PC-3 (cell line): ENCODE data around the gene MAP2K4. TPM values are rescaled to one million over a fixed set of nuclear protein-coding genes. Genes with fewer than 3 reads are reported as not detected.

ENCODE experiments used
- ATAC-seq: fragments of 200-7000 bp; cut with Tn5 transposase; 2 replicates; pipeline ENCODE4 v1.9.1; 2020; ENCODE audit warnings: mild to moderate bottlenecking, moderate library complexity
- BruUV-seq: library from RNA; stranded (reverse); fragments of 400-500 nt; replicated peaks from 2 replicates; lab custom pipeline; 2021; lab: Mats Ljungman, UMichigan
- CTCF ChIA-PET: fragments of 300-600 bp; sonication (Branson Sonifier 250); formaldehyde crosslinking; loops from one replicate; lab custom pipeline; 2022; ENCODE audit warnings: antibody characterized with exemption; lab: Charles Lee
- POLR2A ChIA-PET: fragments of 300-600 bp; sonication (Branson Sonifier 250); formaldehyde crosslinking; loops from one replicate; lab custom pipeline; 2022; ENCODE audit warnings: antibody characterized with exemption; ENCODE audit not compliant: unreplicated experiment; lab: Charles Lee
- DNase-seq: peaks from one replicate; pipeline ENCODE4 v3.0.0-alpha.2; 2015
- H2AFZ ChIP-seq: fragments of 300-600 bp; sonication (generic); 2 replicates; pipeline ENCODE4 v1.6.0; 2016; ENCODE audit warnings: antibody characterized with exemption, low read length
- H3F3A ChIP-seq: fragments of 300-600 bp; sonication (generic); one replicate; pipeline ENCODE4 v1.6.0; 2017; ENCODE audit warnings: antibody characterized with exemption, low read length, control low read depth, mild to moderate bottlenecking; ENCODE audit not compliant: unreplicated experiment
- H3K27ac ChIP-seq: fragments of 300-600 bp; sonication (generic); 2 replicates; pipeline ENCODE4 v1.5.1; 2016; ENCODE audit warnings: mild to moderate bottlenecking, low read length
- H3K27me3 ChIP-seq: fragments of 300-600 bp; sonication (generic); 2 replicates; pipeline ENCODE4 v1.6.1; 2016; ENCODE audit warnings: low read length, mixed read lengths
- H3K36me3 ChIP-seq: fragments of 300-600 bp; sonication (generic); 2 replicates; pipeline ENCODE4 v1.6.1; 2016; ENCODE audit warnings: low read depth, mixed run types, low read length, mixed read lengths
- H3K4me1 ChIP-seq: fragments of 300-600 bp; sonication (generic); 2 replicates; pipeline ENCODE4 v1.5.1; 2016; ENCODE audit warnings: low read length; ENCODE audit not compliant: insufficient read depth
- H3K4me2 ChIP-seq: fragments of 300-600 bp; sonication (generic); 2 replicates; pipeline ENCODE4 v1.6.0; 2016; ENCODE audit warnings: low read length
- H3K4me3 ChIP-seq: fragments of 300-600 bp; sonication (generic); 2 replicates; pipeline ENCODE4 v1.5.1; 2016; ENCODE audit warnings: mild to moderate bottlenecking, low read length, mixed read lengths
- H3K79me2 ChIP-seq: fragments of 300-600 bp; sonication (generic); 2 replicates; pipeline ENCODE4 v1.6.1; 2017; ENCODE audit warnings: low read length, mixed read lengths
- H3K9ac ChIP-seq: fragments of 300-600 bp; sonication (generic); 2 replicates; pipeline ENCODE4 v1.6.0; 2016; ENCODE audit warnings: mild to moderate bottlenecking, low read length
- H3K9me2 ChIP-seq: fragments of 300-600 bp; sonication (generic); replicated peaks from 2 replicates; pipeline ENCODE4 v1.6.1; 2016; ENCODE audit warnings: mixed run types, low read length, mixed read lengths
- H3K9me3 ChIP-seq: fragments of 300-600 bp; sonication (generic); 2 replicates; pipeline ENCODE4 v1.6.1; 2016; ENCODE audit warnings: low read length, mixed read lengths
- H4K20me1 ChIP-seq: fragments of 300-600 bp; sonication (generic); 2 replicates; pipeline ENCODE4 v1.6.1; 2016; ENCODE audit warnings: low read length, mixed read lengths
- CTCF ChIP-seq: fragments of 300-600 bp; sonication (generic); conservative IDR thresholded peaks from 2 replicates; pipeline ENCODE4 v1.5.1; 2017; ENCODE audit warnings: antibody characterized with exemption, low read depth, mild to moderate bottlenecking, low read length
- EZH2 ChIP-seq: fragments of 300-600 bp; sonication (generic); IDR thresholded peaks from one replicate; pipeline ENCODE4 v1.6.1; 2017; ENCODE audit warnings: antibody characterized with exemption, mild to moderate bottlenecking, low read length; ENCODE audit not compliant: unreplicated experiment
- EZH2phosphoT487 ChIP-seq: fragments of 300-600 bp; sonication (generic); IDR thresholded peaks from 2 replicates; pipeline ENCODE4 v1.6.1; 2018; ENCODE audit warnings: mild to moderate bottlenecking, antibody characterized with exemption, low read length, borderline replicate concordance
- intact Hi-C: fragments of 100-400 bp; cut with micrococcal nuclease; formaldehyde crosslinking; loops from 2 replicates; pipeline ENCODE4 v1.9.0; 2023
- total RNA-seq: library from RNA; depleted of rRNA; stranded (reverse); fragments of >200 nt; gene quantifications from 2 replicates; pipeline ENCODE4 v1.2.3, GENCODE V29; 2014

MAP2K4 gene
- total RNA-seq, 1 experiment from 2014 or later = 35.5 TPM

GRCh38 chr17:12164085-12164484 lies 143.4 kb downstream of the MAP2K4 start:
- POLR2A ChIA-PET = no interaction called here
- CTCF ChIA-PET = no interaction called here

GRCh38 chr17:12178644-12179330 lies 158.1 kb downstream of the MAP2K4 start:
- ATAC-seq (no peak), DNase-seq (no peak)
- TF ChIP-seq EZH2 = no peak
- TF ChIP-seq EZH2phosphoT487 = no peak
- TF ChIP-seq CTCF = no peak
- H3K27me3 ChIP-seq = peaks cover 13% of the 10 kb centered on the region
- H3K4me2 ChIP-seq = no peak overlapping the region
- no peak overlapping the region for H3K27ac ChIP-seq
- H3K36me3 ChIP-seq = no peaks in the 10 kb centered on the region
- POLR2A ChIA-PET = no interaction called here
- intact Hi-C loops = no loop called here
- H3K9me3 ChIP-seq = no peaks in the 10 kb centered on the region
- BruUV-seq = no TSS peak
- no peak overlapping the region for H3K4me3 ChIP-seq
- no peaks in the 10 kb centered on the region for H4K20me1 ChIP-seq
- no peak overlapping the region for H2AFZ ChIP-seq
- H3K9ac ChIP-seq = no peak overlapping the region
- H3K79me2 ChIP-seq = no peaks in the 10 kb centered on the region
- CTCF ChIA-PET = no interaction called here
- H3K9me2 ChIP-seq = no peaks in the 10 kb centered on the region
- H3K4me1 ChIP-seq = no peaks in the 10 kb centered on the region
- H3F3A ChIP-seq = no peaks in the 10 kb centered on the region

More at GRCh38 chr17:12164085-12164484, 143.4 kb downstream of the MAP2K4 start:
- Histone ChIP-seq H3K9me2 (no peaks in the 10 kb centered on the region), H3K9me3 (0 out of 2 replicates have a peak, but pooled peaks cover 4% of the 10 kb centered on the region), H3K9ac (no peak overlapping the region), H3K4me3 (no peak overlapping the region), H3K36me3 (no peaks in the 10 kb centered on the region), H3K79me2 (no peaks in the 10 kb centered on the region), H2AFZ (no peak overlapping the region), H3F3A (no peaks in the 10 kb centered on the region), H3K27ac (no peak overlapping the region), H3K4me2 (no peak overlapping the region), H4K20me1 (no peaks in the 10 kb centered on the region), H3K4me1 (no peaks in the 10 kb centered on the region), H3K27me3 (peaks cover 12% of the 10 kb centered on the region; the same call in 1 of the 2 replicates)
- TF ChIP-seq CTCF (no peak), EZH2phosphoT487 (no peak), EZH2 (no peak)
- intact Hi-C loops = no loop called here
- DNase-seq (no peak), ATAC-seq (no peak)
- no TSS peak for BruUV-seq
